Loucy (cell line): ENCODE data around the gene TAAR8.

Experiments
- EZH2phosphoT487 ChIP-seq: fragments of 200-600 bp; IDR thresholded peaks from 2 replicates; pipeline ENCODE4 v1.6.1; 2018; ENCODE audit warnings: antibody characterized with exemption, mild to moderate bottlenecking, moderate library complexity, borderline replicate concordance
- TF ChIP-seq, protein P1 (sequence below): fragments of 200-600 bp; sonication (generic); conservative IDR thresholded peaks from 2 replicates; pipeline ENCODE4 v1.5.1; 2014; ENCODE audit warnings: mild to moderate bottlenecking, antibody characterized with exemption, low read length

DNA sequence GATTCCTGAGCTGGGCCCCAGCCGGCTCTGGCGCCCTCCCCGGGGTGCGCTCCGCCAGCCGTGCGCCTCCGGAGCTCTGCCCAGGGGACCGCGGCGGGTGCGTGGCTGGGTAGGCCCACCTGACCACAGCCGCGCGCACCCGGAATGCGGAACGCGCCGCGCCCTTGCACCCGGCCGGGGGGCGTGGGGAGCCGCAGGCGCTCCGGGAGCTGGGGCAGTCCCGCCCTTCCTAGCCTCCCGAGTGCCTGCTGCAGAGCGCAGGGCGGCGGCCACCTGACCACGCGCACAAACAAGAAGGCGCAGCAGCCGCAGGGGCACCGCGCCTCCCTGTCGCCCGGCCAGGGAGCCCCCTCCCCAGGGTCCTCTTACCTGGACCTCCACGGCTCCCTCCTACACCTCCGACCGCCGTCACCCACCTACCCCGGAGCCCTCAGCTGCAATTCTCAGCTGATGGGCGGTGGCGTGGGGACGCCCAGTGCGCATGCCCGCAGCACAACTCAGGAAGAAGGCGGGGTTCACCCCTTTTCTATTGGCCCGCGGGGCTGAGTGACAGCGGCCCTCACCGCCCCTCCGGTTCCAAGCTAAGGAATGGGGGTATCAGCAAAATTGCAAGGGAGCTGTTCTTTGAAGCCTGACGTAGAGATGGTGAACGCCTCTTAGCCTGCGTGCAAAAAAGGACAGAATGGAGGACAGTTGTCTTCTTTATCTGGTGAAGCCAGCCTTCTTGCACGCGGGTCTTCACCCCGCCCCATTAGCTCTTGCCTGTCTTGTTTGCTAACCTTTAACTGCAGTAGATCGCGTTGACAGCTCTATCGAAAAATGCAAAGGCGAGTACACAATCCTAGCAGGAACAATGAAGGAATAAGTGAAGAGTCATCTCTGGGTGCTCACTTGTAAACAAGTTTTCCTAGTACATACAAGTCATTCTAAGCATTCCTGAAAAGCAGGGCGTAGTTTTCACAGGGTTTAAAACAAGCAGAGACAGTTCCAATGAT is 39.5 kb upstream of the TAAR8 start, which contains the start of gene STX7:
- TF ChIP-seq, protein P1, sequence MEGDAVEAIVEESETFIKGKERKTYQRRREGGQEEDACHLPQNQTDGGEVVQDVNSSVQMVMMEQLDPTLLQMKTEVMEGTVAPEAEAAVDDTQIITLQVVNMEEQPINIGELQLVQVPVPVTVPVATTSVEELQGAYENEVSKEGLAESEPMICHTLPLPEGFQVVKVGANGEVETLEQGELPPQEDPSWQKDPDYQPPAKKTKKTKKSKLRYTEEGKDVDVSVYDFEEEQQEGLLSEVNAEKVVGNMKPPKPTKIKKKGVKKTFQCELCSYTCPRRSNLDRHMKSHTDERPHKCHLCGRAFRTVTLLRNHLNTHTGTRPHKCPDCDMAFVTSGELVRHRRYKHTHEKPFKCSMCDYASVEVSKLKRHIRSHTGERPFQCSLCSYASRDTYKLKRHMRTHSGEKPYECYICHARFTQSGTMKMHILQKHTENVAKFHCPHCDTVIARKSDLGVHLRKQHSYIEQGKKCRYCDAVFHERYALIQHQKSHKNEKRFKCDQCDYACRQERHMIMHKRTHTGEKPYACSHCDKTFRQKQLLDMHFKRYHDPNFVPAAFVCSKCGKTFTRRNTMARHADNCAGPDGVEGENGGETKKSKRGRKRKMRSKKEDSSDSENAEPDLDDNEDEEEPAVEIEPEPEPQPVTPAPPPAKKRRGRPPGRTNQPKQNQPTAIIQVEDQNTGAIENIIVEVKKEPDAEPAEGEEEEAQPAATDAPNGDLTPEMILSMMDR: no peak
- TF ChIP-seq EZH2phosphoT487: no peak
